EL (cell line): Measurements from ENCODE around the gene PARD3.

Experiments
- DNase-seq: peaks from one replicate; pipeline ENCODE4 v3.0.0-alpha.2; 2016

Gene PARD3

DNA sequence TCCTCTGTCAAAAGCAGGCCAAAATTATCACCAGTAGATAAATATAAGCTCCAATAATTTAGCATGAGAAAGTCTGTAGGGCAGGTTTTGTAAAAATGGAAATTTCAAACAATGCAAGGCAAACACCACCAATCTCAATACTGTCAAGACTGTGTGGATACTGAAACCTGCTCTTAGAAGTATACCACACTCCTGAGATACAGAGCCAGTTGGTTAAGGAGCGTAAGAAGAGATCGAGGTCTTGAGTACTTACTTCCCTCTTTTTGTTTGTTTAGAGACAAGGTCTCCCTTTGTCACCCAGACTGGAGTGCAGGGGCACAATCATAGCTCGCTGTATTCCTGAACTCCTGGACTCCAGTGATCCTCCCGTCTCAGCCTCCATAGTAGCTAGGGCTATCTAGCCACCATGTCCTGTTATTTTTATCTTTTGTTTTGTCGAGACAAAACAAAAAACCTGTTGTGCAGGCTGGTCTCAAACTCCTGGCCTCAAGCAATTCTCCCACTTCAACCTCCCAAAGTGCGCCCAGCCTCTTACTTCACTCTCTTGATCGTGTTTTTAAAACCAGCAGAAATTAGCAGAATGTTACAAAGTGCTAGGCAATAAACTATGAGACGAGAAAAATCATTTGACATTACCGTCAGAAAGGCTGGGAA lies 205.7 kb downstream of the PARD3 start:
- DNase-seq, result no peak

DNA sequence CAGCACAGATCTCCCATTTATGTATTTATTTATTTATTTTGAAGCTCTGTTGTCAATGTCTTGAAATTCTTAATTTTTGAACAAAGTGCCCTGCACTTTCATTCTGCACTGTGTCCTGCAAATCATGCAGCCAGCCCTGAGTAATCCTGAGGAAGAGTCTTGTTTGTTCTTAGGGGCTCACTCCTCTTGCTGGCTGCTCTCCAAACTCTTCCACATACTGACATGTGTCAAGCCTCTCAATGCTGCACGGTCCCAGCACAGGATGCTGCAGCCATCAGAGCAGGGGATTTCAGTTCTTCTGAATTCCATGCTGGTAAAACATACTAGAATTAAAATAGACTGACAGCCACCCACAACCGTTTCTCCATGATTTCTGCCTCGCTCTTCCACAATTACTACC lies 207.2 kb downstream of the PARD3 start:
- DNase-seq, result peak; percentile 9

DNA sequence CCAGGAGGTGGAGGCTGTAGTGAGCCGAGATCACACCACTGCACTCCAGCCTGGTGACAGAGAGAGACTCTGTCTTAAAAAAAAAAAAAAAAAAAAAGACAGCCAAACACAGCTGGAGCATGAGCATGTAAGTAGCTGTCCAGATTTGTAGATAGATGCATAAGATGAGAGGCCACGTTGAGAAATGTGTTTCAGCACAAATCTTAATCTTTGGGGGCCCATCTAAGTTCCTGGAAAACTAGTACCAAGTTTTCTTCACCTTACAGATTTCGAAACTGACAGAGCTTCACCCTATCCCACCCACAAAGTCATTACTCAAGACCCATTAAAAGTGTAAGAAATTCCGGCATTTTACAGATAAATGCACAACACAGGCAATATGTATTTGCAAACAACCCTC lies 208.2 kb downstream of the PARD3 start:
- DNase-seq, result no peak

DNA sequence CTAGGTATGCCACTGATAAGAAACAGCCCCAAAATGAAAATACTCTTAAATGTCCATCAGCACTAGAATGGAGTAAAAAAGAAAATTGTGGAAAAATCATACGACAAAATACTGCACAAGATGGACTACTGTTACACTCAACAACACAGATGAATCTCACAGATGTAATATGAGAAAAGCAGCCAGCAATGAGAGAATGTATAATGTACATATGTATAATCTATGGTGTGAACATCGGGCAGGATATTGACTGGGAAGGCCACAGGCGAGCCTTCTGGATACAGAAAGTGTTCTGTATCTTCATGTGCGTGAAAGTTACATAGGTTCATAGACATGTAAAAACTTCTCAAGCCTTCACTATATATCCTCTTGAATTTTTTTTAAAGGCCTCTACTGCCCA lies 212.6 kb downstream of the PARD3 start:
- DNase-seq, result no peak

DNA sequence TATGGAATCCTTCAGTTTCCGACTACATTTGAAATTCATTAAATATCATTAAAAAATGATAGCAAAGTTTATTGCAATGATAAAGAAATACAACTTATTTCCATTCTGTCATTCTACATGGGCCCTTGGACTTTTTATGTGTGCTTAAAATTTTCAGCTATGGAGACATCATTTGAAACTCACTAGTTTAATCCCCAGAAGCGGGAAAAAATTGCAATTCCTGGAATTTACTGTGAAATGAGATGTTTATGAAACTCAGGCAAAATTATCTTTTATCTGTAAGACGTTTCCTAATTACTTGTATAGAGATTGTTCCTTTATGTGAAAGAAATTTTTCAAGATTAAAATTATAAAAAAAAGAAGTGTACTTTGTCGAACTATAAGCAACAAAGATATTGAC lies 213.4 kb downstream of the PARD3 start:
- no peak for DNase-seq

DNA sequence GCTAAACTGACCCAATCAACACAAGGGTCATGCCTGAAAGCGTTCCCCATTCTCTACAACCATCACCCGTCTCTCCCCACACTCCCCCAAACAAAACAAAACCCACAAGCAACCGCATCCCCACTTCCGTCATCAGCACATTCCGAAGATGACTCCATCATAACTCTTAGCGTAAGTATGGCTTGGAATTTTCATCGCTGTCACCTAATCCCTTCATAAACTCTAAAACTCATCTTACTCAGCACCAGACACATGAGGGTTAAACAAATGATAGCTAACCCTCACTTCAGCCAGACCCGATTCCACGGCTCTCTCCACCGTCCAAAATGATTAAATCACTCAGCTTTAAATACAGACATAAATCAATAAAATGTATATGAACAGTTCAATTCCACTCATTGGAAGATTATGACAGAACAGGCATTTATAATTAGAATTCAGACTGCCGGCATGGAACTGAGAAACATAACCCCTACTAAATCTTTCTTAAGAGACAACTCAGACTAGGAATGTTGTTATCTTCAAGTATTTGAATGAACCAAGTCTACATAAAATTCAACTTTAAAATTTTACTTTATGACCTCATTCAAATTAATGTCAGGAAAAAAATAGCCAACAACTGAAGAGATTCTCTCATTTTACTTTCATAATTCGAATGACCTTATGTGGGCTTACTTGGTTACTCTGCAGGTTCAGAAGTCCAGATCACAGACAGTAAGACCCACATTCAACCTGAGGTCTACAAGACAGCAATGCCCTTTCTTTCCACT lies 215.9 kb downstream of the PARD3 start:
- peak; percentile 19 for DNase-seq

DNA sequence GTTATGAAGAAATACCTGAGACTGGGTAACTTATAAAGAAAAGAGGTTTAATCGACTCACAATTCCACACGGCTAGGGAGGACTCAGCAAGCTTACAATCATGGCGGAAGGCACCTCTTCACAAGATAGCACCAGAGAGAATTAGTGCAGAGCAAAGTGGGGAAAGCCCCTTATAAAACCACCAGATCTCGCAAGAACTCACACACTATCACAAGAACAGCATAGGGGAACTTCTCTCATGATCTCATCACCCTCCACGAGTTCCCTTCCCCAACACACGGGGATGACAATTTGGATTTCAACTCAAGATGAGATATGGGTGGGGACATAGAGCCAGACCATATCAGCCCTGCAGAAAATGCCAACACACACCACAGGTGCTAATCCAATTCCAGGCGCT lies 218.7 kb downstream of the PARD3 start:
- DNase-seq, result no peak

DNA sequence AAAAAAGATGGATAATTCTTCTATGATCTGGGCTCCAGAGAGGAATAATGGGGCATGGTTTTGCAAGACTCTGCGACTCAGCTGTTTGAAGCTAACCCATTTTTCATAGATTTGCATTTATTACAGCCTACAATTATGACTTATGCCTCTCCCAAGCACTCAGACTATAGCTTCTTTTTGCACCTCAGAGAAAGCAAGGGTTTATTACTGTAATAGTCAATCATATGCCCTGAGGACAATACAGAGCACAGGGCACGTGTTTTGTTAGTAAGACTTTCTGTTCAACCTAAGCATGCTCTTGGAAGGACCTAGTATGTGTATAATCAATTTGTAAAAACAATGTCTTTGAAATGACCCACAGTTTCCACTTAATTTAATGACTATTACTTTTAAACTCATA lies 221.2 kb downstream of the PARD3 start:
- no peak for DNase-seq

DNA sequence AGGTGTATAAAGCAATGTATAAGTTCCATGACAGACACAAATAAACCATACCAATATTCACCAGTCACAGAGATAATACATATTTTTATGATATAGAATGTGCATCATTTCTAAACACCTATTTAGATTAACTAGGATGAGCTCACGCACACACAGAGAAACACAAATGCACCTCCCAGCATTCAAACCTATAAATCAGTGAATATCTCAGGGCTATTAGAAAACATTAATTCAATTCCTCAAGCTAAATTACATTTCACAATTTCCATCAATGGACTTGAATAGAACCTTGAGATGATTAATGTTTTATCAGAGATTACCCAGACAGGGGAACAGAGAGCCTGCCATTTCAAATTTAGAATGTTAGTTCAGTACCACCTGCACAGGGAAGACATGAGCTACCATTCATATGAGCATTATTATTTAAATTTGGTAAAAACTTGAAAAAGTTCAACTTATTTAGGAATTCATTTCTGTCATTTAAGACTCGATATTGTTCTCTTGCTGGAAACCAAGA lies 221.7 kb downstream of the PARD3 start:
- DNase-seq, result no peak

DNA sequence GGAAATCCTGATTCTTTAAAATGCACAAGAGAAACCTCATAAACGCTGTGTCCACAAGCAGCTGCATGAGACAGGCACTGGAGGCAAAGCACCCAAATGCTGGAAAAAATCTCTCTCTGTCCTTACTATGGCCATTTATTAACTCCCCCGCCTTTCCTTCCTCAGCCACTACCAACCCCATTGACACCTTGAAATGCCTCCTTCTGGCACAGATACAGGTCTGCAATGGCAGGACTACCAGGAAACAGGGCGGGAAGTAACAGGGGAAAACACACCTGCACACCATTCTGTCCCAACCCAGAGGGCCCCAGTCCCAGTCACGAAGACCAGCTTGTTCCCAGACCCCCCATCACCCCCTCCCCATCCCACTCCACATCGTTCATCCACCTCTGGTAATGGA lies 224.3 kb downstream of the PARD3 start:
- DNase-seq, result no peak

DNA sequence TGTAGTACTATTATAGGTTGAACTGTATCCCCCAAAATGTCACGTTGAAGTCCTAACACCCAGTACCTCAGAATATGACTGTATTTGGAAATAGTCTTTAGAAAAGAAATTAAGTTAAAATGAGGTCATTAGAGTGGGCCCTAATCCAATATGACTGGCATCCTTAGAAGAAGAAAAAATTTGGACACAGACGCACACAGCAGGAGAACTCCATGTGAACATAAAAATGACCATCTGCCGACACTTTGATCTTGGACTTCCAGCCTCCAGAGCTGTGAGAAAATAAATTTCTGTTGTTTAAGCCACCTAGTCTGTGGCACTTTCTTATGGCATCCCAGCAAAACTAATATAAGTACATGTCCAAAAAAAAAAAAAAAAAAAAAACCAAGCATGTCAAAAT lies 225.8 kb downstream of the PARD3 start:
- no peak for DNase-seq

DNA sequence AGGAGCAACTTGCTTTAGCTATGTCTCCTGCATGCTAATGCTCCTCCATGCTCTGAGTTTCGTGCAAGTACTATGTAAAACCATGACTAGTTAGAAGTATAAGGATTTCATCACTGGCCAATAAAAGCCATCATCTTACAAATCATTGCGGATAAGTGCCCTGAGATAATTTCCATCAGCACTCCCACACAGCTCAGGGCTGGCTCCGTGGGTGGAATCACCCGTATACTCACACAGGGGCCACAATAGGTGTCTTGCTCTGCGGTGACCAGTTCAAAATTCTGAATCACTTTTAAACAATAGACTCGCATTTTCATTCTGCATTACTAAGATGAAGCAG lies 227.4 kb downstream of the PARD3 start:
- no peak for DNase-seq

DNA sequence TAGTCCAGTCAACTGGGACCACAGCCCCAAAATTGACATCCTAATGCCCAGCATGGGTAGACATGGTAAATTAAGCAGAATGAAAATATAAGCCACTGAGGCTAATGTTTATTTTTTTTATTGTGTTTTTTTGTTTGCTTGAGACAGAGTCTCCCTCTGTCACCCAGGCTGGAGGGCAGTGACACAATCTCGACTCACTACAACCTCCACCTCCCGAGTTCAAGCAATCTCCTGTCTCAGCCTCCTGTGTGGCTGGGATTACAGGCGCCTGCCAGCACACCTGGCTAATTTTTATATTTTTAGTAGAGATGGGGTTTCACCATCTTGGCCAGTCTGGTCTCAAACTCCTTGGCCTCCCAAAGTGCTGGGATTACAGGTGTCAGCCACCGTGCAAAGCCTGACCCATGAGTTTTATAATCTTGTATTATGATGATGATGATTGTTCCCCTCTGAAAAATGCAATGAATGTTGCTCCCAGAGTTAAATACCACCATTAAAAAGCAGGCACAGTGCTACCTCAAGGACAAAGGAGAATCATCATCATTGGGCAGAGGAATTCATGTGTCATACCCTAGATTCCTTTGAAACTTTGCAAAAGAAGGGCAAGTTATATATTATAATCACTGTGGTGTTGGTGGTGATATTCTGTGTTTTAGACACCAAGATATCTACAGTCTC lies 228.0 kb downstream of the PARD3 start:
- DNase-seq, result peak; percentile 39

DNA sequence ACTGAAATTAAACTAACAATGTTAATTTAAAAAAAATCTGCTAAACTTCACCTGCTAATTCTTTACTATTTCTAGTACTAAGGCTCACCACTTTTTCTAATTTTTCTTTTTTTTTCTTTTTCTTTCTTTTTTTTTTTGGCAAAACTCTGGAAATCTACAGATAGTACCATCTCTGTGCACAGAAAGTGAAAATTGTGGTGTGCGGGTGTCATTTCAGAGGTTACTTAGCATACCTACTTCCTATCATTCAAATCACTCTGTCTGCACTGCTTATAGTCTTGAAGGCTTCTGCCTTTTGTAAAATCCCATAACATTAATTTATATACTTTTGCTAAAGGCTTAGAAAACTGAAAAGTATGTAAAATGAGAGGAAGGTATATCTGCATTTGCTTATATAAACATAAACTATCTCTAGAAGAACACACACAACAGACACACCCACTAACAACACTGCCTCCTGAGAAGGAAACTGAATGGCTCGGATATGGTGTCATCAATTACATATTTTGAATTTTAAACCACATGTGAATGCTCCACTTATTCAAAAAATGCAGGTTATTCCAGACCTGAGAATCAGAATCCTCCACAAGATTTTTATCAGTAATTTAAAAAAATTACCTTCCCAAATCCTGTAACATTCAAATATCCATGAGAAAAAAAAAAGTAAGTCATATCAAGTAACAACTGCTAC lies 229.5 kb downstream of the PARD3 start:
- DNase-seq, result peak; percentile 39

DNA sequence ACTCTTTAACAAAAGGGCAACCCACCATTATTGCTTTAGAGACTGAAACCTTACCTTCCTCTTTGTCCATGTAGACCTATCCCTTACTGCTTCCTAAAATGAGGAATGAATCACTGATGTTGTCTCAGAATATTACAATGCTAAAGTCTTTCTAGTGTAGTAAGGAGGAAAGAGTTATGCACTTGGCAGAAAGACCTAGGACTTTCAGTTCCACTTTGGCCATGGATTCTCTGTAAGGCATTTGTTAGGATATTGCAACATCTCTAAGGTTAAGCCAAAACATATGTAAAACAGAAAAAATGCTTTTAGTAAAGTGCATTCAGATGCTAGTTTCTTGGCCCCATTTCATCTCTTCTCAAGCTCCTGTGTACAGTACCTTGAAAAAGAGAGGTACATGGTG lies 230.9 kb downstream of the PARD3 start:
- DNase-seq, result peak; percentile 80

DNA sequence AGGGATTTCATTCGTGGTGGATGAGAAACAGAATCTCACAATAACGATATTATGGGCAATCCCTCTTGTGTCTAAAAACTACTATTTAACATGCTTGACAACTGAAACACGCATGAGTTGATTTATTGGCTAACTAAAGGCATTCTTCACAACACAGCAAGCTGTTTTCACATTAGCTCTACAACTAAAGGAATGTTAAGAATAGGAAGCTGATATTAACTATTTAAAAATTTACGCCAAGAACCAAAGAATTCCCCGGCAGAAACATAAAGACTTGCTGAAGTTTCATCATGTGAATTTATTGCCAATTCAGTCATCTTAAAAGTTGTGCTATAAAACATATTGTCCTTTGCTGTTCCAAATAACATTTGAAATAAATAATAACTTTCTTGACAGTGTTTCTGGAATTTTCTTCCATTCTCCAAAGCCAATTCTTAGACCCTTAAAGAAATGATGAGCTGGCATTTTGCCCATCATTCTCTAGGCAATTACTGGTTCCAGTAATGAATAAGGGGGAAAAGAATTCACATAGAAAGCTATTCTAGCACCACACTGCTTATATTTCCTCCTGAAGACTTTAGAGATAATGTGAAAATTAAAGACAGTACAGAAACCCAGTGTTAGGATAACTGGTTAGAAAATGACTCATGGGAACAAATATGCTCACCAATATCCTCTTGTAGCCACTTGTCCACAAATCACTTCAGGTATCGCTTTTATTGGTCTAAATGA lies 233.1 kb downstream of the PARD3 start:
- peak; percentile 70 for DNase-seq

DNA sequence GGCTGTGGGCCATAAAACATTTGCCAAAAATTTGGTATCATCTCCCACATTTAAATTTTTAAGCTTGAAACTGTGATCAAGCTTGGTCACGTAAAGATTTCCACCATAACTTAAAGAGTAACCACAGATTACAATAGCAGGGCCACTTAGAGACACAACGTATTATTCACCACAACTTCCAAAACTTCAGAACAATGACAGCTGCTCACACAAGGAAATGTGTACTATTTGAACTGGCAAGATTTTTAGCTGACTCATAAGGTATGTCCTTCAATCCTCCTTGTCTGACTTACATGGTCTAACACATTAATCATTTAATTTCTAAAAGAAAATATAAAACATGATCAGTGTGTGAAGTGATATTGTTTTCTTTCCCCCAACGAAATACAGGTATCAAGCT lies 234.5 kb downstream of the PARD3 start:
- peak; percentile 57 for DNase-seq

DNA sequence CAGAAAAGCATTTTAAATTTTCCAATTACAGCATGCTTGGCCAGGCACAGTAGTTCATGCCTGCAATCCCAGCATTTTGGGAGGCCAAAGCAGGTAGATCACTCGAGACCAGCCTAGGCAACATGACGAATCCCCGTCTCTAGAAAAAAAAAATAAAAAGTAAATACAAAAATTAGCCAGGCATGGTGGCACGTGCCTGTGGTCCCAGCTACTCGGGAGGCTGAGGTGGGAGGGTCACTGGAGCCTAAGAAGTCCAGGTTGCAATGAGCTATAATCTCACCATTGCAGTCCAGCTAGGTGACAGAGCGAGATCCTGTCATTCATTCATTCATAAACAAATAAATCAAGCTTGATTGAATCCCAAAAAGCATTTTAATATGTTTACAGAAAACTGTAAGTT lies 234.9 kb downstream of the PARD3 start:
- DNase-seq, result no peak

DNA sequence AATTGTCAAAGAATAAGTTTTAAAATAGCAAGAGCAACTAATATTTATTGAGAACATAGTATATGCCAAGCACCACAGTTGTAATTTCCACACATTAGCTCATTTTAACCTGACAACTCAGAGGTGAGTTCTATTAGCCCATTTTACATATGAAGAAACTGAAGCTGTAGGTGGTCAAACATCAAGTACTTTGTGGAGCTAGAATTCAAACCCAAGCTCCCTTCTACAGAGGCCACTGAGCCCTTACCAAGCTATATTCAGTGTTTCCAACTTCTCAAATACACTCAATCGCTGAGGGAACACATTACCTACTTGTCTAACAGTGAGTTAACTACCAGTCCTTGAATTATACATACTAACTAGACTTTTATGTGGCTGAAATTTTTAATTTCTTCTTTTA lies 236.6 kb downstream of the PARD3 start:
- no peak for DNase-seq

DNA sequence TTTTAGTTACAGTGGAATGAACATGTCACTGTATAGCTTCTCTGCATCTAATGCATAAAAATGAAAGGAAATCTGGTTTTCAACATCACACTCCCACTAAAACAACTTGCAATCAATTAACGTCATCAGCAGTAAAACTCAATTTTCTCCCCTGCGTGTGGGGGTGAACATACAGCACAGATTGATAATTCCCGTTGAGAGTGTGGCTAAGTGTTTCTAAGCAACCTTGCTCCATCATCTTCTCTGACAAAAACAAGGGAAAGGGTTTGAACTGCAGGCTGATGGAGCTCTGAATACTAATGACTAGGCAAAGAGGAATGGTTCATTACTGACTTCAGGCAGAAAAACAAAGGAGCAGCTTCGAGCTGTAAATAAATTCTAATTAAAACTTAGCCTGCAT lies 238.3 kb downstream of the PARD3 start:
- no peak for DNase-seq

DNA sequence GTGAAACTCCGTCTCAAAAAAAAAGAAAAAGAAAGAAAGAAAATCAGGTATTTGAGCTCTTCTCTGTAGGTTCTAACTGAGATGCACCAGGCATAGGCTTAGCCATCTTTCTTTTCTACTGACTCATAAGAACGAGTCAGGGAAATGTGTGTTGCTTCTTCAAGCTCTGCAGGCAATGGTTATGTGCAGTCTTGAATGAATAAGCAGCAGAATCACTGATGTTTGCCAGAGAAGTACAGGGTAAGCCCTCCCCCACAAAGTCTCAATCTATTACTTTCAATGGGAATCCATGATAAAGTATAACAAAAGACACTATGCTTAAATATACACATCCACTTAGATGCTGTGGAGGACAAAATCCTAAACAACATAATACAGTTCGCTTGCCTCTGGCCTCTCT lies 239.2 kb downstream of the PARD3 start:
- peak; percentile 34 for DNase-seq

DNA sequence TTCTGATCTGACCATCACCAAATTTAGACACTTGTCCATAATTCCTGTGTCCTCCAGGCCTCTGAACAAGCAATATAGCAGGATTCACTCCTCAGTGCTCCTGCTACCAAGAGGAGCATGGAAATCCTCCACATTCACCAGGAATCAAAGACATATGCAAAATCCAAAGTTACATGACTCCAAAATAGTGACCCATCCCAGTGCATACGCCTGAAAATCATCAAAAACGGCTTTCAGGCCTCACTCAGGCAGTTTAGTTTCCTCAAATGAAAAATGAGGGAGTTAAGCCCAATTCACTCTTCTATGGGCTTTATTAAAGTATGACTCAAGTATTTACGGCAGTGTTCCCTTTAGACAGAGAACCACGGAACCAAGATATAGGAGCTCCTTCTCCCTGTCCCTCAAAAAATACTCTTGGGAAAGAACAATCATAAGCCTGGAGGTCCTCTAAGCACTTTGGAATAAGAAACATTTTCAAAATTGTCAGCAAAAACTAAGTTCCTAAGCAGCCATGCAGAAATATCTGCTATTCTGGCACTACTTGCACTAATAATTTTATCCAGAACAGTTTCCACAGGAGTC lies 240.7 kb downstream of the PARD3 start:
- DNase-seq, result no peak
